ENCODE measurements around the gene PURB. TPM values are rescaled to one million over a fixed set of nuclear protein-coding genes. Genes with fewer than 3 reads are reported as not detected.
"Not testable (repeated sequence)": the region's sequence is repeated elsewhere in the genome, so short reads cannot be mapped to it uniquely, and the experiment has no call there.

Gene PURB
- total RNA-seq: 33.2 to 33.7 TPM (median 33.5 TPM) in 3 replicates

DNA sequence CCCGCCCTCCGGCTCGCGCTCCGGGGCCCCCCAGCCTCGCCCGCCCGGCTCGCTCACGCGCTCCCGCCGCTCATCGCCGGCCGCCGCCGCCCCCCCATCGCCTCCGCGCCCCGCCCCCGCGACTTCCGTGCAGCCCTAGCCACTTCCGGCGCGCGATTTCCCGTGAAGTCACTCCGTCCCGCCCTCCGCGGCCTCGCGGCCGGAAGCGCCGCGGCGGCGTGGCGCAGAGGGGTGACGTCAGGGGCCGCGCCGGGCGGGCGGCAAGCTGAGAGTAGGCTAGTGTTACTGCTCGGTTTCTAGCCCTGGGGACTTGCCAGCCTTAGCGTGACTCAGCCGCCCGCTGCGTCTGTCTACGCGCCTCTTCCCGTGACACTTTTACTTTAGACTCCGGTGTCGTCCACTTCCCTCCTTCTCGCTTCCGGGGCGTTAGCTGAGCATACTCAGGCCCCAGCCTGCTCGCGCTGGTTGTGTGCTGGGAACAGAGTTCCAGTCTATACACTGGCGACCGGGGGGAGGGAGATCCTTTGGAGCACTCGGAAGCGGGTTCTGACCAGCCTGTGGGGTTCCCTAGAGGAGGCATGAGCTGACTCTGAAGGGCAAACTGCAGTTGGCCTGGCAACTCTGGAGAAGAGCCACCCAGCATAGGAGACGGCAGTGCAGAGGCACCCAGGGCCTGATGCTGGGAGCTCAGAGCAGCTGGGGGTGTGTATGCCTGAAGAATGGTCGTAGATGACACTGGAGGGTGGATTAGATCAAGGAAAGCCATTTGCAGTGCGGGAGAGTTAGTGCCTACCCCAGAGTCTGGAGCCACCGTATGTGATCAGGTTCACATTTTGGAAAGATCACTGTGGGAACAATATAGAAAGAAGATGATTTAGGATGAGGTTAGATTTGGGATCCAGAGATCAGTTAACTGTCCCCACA is at the start of gene PURB:
Gene PURB, minus strand, starts transcription at position 137 of the 924 bp plus-strand sequence. CDS start 182 bp downstream, outside the sequence.
- Mint-ChIP-seq H3K27ac (peak within 1 kb of the TSS; percentile 100), H3K9me3 (no peaks in the 10 kb centered on the region)

DNA sequence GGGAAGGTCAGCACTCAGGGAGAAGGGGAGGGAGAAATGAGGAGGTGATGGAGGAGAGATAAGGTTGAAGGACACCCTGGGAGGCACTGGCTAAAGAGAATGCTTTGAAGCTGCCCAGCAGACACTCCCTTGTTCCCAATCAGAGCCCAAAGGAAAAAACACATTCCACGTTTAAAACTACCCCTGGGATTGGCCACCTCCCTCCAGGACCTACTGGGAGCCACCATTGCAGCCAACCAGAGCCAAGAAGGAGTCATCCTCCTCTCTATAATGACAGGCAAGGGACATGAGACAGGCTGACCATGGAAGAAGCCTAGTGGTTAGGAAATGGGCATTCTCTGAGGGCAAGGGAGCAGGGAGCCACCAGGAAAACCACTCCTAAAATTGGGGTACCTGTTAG is 49.7 kb upstream of the PURB start:
- Mint-ChIP-seq H3K27ac (no peak overlapping the region), H3K4me3 (no peak overlapping the region), H3K27me3 (ENCODE audit: low read depth) (peaks cover 40% of the 10 kb centered on the region), H3K4me1 (no peaks in the 10 kb centered on the region), H3K9me3 (no peaks in the 10 kb centered on the region), H3K36me3 (no peaks in the 10 kb centered on the region)
- DNase-seq (ENCODE audit: low spot score in 2 of 2, unreplicated experiment in 2 of 2): no peak
- TF ChIP-seq, protein P1, sequence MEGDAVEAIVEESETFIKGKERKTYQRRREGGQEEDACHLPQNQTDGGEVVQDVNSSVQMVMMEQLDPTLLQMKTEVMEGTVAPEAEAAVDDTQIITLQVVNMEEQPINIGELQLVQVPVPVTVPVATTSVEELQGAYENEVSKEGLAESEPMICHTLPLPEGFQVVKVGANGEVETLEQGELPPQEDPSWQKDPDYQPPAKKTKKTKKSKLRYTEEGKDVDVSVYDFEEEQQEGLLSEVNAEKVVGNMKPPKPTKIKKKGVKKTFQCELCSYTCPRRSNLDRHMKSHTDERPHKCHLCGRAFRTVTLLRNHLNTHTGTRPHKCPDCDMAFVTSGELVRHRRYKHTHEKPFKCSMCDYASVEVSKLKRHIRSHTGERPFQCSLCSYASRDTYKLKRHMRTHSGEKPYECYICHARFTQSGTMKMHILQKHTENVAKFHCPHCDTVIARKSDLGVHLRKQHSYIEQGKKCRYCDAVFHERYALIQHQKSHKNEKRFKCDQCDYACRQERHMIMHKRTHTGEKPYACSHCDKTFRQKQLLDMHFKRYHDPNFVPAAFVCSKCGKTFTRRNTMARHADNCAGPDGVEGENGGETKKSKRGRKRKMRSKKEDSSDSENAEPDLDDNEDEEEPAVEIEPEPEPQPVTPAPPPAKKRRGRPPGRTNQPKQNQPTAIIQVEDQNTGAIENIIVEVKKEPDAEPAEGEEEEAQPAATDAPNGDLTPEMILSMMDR (IDR thresholded peaks at IDR 0.05; ENCODE audit: unreplicated experiment): no peak

More for the DNA sequence above, at the start of gene PURB:
- peak; percentile 92 to 94 for DNase-seq (ENCODE audit: low spot score in 2 of 2, unreplicated experiment in 2 of 2)
- Mint-ChIP-seq H3K4me1 (peaks cover 40% of the 10 kb centered on the region), H3K4me3 (peak within 1 kb of the TSS; percentile 99), H3K27me3 (ENCODE audit: low read depth) (no peaks in the 10 kb centered on the region), H3K36me3 (peaks cover 4% of the 10 kb centered on the region)
- TF ChIP-seq, protein P1 (IDR thresholded peaks at IDR 0.05; ENCODE audit: unreplicated experiment): no peak

DNA sequence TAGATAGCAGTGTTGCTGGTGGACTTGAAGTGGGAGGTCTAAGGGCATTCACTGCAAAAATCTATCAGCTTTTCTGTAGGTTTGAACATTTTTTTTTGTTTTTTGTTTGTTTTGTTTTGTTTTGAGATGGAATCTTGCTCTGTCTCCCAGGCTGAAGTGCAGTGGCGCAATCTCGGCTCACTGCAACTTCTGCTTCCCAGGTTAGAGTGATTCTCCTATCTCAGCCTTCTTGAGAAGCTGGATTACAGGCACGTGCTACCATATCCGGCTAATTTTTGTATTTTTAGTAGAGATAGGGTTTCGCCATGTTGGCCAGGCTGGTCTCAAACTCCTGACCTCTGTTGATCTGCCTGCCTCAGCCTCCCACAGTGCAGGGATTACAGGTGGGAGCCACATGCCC is 49.2 kb upstream of the PURB start:
- DNase-seq (ENCODE audit: low spot score in 2 of 2, unreplicated experiment in 2 of 2); H3K4me3 Mint-ChIP-seq; H3K9me3 Mint-ChIP-seq; H3K36me3 Mint-ChIP-seq; H3K4me1 Mint-ChIP-seq; H3K27ac Mint-ChIP-seq: not testable (repeated sequence)
- H3K27me3 Mint-ChIP-seq (ENCODE audit: low read depth): peaks cover 39% of the 10 kb centered on the region

DNA sequence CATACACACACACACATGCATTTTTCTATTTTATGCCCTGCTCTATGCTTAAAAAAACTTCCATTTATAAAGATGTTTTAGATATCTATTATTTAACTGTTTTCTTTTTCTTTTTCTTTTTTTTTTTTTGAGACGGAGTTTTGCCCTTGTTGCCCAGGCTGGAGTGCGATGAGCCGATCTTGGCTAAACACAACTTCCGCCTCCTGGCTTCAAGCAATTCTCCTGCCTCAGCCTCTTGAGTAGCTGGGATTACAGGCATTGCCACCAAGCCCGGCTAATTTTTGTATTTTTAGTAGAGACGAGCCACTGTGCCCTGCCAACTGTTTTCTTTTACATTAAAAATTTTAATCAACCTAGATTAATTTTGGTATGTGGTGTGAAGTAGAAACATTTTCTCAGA is 45.6 kb upstream of the PURB start:
- Mint-ChIP-seq H3K4me1 (no peaks in the 10 kb centered on the region), H3K27me3 (ENCODE audit: low read depth) (peaks cover 32% of the 10 kb centered on the region), H3K36me3 (no peaks in the 10 kb centered on the region), H3K9me3 (peaks cover 11% of the 10 kb centered on the region), H3K27ac (no peak overlapping the region), H3K4me3 (no peak overlapping the region)
- DNase-seq (ENCODE audit: low spot score in 2 of 2, unreplicated experiment in 2 of 2): no peak
- TF ChIP-seq, protein P1 (IDR thresholded peaks at IDR 0.05; ENCODE audit: unreplicated experiment): no peak

DNA sequence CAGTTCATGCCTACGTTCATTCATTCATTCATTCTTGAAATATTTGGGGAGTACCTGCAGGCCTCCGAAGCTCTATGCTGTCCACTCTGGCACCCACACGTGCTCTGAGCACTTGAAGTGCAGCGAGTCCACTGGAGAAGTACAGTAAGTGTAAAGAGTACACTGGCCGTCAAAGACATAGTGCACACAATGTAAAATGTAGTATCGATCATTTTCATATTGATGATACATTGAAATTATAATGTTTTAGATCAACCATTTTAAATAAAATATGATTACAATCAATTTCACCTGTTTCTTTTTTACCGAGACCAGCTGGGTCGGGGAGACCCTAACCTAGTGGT is 37.0 kb upstream of the PURB start:
- no peaks in the 10 kb centered on the region for H3K4me1 Mint-ChIP-seq

More for the DNA sequence above, 37.0 kb upstream of the PURB start:
- H3K4me3 Mint-ChIP-seq: no peak overlapping the region
- no peak overlapping the region for H3K27ac Mint-ChIP-seq
- no peak for DNase-seq (ENCODE audit: low spot score in 2 of 2, unreplicated experiment in 2 of 2)
- TF ChIP-seq, protein P1 (IDR thresholded peaks at IDR 0.05; ENCODE audit: unreplicated experiment): peak; percentile 38
- H3K9me3 Mint-ChIP-seq: no peaks in the 10 kb centered on the region
- no peaks in the 10 kb centered on the region for H3K36me3 Mint-ChIP-seq
- H3K27me3 Mint-ChIP-seq (ENCODE audit: low read depth): peaks cover 19% of the 10 kb centered on the region

All from mesothelial cell of epicardium (in vitro differentiated cells).